ENCODE data around the gene ILDR2. TPM values are rescaled to one million over a fixed set of nuclear protein-coding genes. Genes with fewer than 3 reads are reported as not detected.

The ILDR2 gene
- total and polyA plus RNA-seq, 9 of the 15 experiments (the other 6 are each of a cell fraction or from before 2014, with no cell fraction given): 0.03 to 0.31 (median 0.18) TPM; not detected in 2

DNA sequence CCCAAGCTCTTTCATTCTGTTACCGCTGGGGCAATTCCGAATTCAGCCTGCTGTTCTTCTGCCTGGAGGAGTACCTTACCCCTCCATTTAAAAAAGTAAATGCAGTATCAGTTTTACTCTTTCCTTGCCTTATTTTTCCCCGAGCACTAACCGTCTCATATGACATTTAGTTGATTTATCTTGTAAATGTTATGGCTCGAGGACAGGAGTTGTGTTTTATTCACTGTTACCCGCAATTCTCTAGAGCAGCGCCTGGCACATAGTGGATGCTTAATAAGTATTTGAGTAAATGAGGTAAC, 98.9 kb downstream of the ILDR2 start:
- Histone ChIP-seq H3K36me3 (ENCODE audit: control insufficient read depth, insufficient read depth, low read length) (peaks cover 19% of the 10 kb centered on the region; the same call in 1 of the 3 replicates), H3K4me2 (ENCODE audit: insufficient read depth, low read length) (peak overlapping the region; percentile 89), H3K9me3 (replicated peaks; ENCODE audit: control insufficient read depth, insufficient read depth, low read depth, low read length) (0 out of 2 replicates have a peak, but pooled peaks cover 2% of the 10 kb centered on the region), H3K9ac (ENCODE audit: insufficient read depth in 1 of 2, low read depth in 2 of 2, low read length in 2 of 2) (peak overlapping the region in 1 of 2 experiments; percentile 78; a peak in 3 of 4 replicates), H2AFZ (ENCODE audit: low read depth, low read length) (peak overlapping the region; percentile 100), H3K79me2 (ENCODE audit: control insufficient read depth, insufficient read depth, low read length) (peaks cover 45% of the 10 kb centered on the region), H3K4me1 (replicated peaks in 1 of 2; ENCODE audit: control insufficient read depth in 2 of 2, insufficient read depth in 2 of 2, low read length in 2 of 2) (peaks cover 15 to 19% of the 10 kb centered on the region in 2 experiments; a peak in 4 of 5 replicates), H3K27me3 (ENCODE audit: control insufficient read depth in 2 of 2, insufficient read depth in 2 of 2, low read length in 2 of 2) (no peaks in the 10 kb centered on the region), H3K9me1 (ENCODE audit: control insufficient read depth, insufficient read depth, low read length) (no peaks in the 10 kb centered on the region), H4K20me1 (replicated peaks; ENCODE audit: control insufficient read depth, insufficient read depth, low read length) (0 out of 2 replicates have a peak, but pooled peaks cover 13% of the 10 kb centered on the region), H3K4me3 (peak overlapping the region; percentile 68), H3K27ac (ENCODE audit: extremely low read depth, low read depth, low read length) (peak overlapping the region; percentile 76)
- CTCF ChIA-PET (ENCODE audit: low intra/inter-chr PET ratio): interaction anchor here (0.6 kb wide), 1 partner anchor 294 kb away, joined by 3 read pairs; no protein-coding TSS in a partner anchor
- BruUV-seq (replicated peaks): no TSS peak
- POLR2A ChIA-PET: interaction anchor here (0.6 to 1.8 kb wide), 14 partner anchors 9 to 354 kb away, joined by 3 to 9 read pairs (median 4); partner anchors contain the start of gene POGK
- 2% methylated on average over 7 of the region's 7 CpGs for WGBS (ENCODE audit: insufficient coverage, low coverage, missing lambda C conversion rate)
- ATAC-seq: no peak
- FAIRE-seq: no peak
- in situ Hi-C loops (cut with MboI) (no loop called here), intact Hi-C loops (cut with micrococcal nuclease) (no loop called here)
- DNase-seq (ENCODE audit: extremely low read depth in 1 of 4, low spot score in 3 of 4): no peak
- TF ChIP-seq PTTG1 (tag; IDR thresholded peaks at IDR 0.05; ENCODE audit: low read depth) (0 out of 2 replicates have a peak, but pooled peaks have one; percentile 14), TEAD2 (tag; IDR thresholded peaks at IDR 0.05) (peak; percentile 29; the same call in 1 of the 2 replicates), ZNF347 (CRISPR knock-in tag; IDR thresholded peaks at IDR 0.05; ENCODE audit: low read depth) (no peak), TARDBP (IDR thresholded peaks at IDR 0.05) (peak; percentile 31; the same call in 1 of the 2 replicates), POLR2H (tag; IDR thresholded peaks at IDR 0.05; ENCODE audit: low read depth) (peak; percentile 61; the same call in 1 of the 2 replicates), ZNF408 (CRISPR knock-in tag; IDR thresholded peaks at IDR 0.05; ENCODE audit: low read depth) (no peak), HDAC2 (IDR thresholded peaks at IDR 0.05) (no peak), FOSL1 (tag; conservative IDR thresholded peaks at IDR 0.05) (0 out of 2 replicates have a peak, but pooled peaks have one; percentile 30), MAFF (IDR thresholded peaks at IDR 0.05; ENCODE audit: low read length) (no peak), TEAD1 (CRISPR knock-in tag; IDR thresholded peaks at IDR 0.05) (no peak), SNIP1 (IDR thresholded peaks at IDR 0.05; ENCODE audit: low read depth) (no peak), NR2C1 (IDR thresholded peaks at IDR 0.05) (0 out of 2 replicates have a peak, but pooled peaks have one; percentile 3), NR2C1 (tag; IDR thresholded peaks at IDR 0.05) (no peak), SP1 (CRISPR knock-in tag; IDR thresholded peaks at IDR 0.05) (peak; percentile 12), CBFA2T3 (IDR thresholded peaks at IDR 0.05) (0 out of 2 replicates have a peak, but pooled peaks have one; percentile 2), GATAD2B (IDR thresholded peaks at IDR 0.05; ENCODE audit: borderline replicate concordance) (peak; percentile 47; the same call in 1 of the 2 replicates)
- TF ChIP-seq, protein P1, sequence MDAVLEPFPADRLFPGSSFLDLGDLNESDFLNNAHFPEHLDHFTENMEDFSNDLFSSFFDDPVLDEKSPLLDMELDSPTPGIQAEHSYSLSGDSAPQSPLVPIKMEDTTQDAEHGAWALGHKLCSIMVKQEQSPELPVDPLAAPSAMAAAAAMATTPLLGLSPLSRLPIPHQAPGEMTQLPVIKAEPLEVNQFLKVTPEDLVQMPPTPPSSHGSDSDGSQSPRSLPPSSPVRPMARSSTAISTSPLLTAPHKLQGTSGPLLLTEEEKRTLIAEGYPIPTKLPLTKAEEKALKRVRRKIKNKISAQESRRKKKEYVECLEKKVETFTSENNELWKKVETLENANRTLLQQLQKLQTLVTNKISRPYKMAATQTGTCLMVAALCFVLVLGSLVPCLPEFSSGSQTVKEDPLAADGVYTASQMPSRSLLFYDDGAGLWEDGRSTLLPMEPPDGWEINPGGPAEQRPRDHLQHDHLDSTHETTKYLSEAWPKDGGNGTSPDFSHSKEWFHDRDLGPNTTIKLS (IDR thresholded peaks at IDR 0.05; ENCODE audit: borderline replicate concordance, low read depth): no peak
- TF ChIP-seq, protein P2, sequence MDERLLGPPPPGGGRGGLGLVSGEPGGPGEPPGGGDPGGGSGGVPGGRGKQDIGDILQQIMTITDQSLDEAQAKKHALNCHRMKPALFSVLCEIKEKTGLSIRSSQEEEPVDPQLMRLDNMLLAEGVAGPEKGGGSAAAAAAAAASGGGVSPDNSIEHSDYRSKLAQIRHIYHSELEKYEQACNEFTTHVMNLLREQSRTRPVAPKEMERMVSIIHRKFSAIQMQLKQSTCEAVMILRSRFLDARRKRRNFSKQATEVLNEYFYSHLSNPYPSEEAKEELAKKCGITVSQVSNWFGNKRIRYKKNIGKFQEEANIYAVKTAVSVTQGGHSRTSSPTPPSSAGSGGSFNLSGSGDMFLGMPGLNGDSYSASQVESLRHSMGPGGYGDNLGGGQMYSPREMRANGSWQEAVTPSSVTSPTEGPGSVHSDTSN (CRISPR knock-in tag; IDR thresholded peaks at IDR 0.05; ENCODE audit: low read depth): no peak
- TF ChIP-seq, protein P2 (tag; conservative IDR thresholded peaks at IDR 0.05; ENCODE audit: low read depth): peak; percentile 77
- TF ChIP-seq, protein P3, sequence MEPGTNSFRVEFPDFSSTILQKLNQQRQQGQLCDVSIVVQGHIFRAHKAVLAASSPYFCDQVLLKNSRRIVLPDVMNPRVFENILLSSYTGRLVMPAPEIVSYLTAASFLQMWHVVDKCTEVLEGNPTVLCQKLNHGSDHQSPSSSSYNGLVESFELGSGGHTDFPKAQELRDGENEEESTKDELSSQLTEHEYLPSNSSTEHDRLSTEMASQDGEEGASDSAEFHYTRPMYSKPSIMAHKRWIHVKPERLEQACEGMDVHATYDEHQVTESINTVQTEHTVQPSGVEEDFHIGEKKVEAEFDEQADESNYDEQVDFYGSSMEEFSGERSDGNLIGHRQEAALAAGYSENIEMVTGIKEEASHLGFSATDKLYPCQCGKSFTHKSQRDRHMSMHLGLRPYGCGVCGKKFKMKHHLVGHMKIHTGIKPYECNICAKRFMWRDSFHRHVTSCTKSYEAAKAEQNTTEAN (CRISPR knock-in tag; IDR thresholded peaks at IDR 0.05): 0 out of 2 replicates have a peak, but pooled peaks have one; percentile 7

All from K562 (cell line).